LHCN-M2 (cell line): ENCODE results near the gene AFF1. TPM values are rescaled to one million over a fixed set of nuclear protein-coding genes. Genes with fewer than 3 reads are reported as not detected.

Source experiments
- DNase-seq: peaks from one replicate; pipeline ENCODE4 v3.0.0-alpha.2; 2012; ENCODE audit warnings: low read depth
- total RNA-seq: library from RNA; depleted of rRNA; stranded (reverse); fragments of >200 nt; gene quantifications from 2 replicates; pipeline ENCODE4 v1.2.3, GENCODE V29; 2014

Gene AFF1
- total RNA-seq, 1 experiment from 2014 or later: 7.1 TPM

DNA sequence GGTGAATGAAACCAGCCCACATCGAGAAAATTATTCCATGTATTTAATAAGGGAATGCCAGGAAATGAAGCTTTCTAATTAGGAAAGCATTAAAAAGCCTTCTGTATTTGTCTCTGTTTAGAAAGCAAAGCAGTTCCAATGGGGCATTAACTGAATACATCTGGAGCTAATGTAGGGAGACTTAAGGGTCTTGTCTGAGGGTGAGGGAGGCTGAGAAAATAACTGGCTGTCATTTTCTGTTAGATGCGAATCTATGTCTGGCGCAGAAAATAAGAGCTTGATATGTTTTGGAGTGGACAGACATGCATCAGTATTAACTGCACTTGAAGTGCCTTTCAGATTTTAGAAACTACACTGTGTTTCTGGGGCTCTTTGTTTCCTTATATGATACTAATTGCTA is 174.3 kb downstream of the AFF1 start:
- DNase-seq: no peak

DNA sequence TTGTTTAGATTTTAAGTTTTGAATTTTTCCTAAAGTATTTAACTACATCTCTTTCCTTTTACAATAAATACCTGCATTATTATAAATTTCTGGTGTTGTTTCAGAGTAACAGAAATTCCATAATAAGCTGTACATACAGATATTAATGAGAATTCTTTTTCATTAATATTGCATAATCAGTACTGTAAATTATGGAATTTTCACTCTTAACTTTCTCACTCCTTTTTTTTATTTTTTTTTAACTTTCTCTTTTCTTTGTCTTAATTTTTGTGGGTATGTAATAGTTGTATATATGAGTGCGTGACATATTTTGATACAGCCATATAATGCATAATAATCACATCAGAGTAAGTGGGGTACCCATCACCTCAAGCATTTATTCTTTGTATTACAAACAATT is 175.1 kb downstream of the AFF1 start:
- DNase-seq: no peak

DNA sequence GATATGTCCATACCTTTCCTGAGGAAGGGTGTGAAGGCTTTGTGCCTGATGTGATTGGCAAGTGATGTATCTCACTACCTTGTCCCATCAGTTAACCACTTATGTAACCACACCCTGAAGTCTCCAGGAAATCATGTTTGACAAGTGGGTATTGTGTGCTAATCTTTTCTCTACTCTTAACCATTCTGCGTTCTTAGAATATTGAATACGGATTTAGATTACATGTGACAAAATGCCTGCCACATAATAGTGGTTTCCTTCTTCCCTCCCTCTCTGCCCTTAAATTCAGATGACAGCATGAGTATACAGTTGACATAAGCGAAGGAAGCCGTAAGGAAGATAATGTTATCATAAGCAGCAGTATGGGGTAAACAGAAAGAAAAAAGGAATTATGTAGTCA is 177.3 kb downstream of the AFF1 start:
- DNase-seq: no peak

GRCh38 chr4:87114245-87115062 is 179.6 kb downstream of the AFF1 start:
- DNase-seq: peak; percentile 4

DNA sequence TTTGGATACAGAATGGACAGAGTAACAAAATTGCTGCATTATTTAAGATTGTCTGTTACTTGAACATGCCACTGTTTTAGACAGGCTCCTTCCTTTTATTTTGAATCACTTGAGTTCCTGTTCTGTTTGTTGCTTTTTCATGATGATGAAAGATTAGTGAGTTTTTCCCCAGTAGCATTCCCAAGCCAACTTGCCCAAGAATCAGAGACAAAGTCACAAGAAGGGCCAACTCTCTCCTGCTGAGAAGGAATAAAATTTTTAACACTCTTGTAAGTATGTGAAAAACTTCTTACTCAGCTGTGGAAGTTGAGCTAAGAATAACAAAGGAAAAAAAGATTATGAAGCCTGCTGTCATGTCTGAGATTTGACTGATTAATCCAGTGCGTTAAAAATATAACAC is 181.4 kb downstream of the AFF1 start:
- no peak for DNase-seq

DNA sequence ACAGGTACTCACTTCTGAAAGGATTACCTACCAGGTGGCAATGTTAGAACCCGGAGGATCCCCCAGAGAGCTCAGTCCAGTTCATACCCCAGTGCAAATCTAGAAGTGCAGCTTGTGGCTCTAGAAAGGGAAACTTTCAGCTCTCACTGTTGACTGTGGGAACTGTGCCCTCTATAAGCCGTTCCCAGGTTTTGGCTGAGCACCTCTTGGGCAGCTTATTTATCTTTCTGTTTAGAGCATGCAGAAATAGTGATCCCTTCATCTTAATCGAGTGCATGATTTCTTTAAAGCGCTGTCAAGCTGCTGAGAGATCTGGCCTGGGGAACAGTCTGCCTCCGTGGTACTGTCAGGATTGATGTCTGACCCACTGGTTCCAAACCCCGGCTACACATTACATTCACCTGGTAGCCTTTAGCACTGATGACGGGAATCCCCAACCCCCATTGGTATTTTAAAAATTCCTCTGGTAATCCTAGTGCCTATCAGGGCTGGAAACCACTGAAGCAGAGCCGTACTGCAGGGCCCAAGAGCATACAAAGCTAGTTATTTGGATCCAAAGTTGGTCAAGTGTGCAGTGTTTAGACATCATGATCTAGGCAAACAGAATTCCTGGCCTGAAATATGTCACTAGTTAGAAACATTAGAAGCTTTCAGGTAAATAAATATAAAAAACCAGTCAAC is 182.4 kb downstream of the AFF1 start:
- DNase-seq: no peak

GRCh38 chr4:87117732-87118075 is 182.9 kb downstream of the AFF1 start:
- no peak for DNase-seq

GRCh38 chr4:87118421-87118820 is 183.6 kb downstream of the AFF1 start:
- no peak for DNase-seq

- DNase-seq: peak; percentile 54
These were observed 184.0 kb downstream of the AFF1 start for GRCh38 chr4:87118826-87119225.

DNA sequence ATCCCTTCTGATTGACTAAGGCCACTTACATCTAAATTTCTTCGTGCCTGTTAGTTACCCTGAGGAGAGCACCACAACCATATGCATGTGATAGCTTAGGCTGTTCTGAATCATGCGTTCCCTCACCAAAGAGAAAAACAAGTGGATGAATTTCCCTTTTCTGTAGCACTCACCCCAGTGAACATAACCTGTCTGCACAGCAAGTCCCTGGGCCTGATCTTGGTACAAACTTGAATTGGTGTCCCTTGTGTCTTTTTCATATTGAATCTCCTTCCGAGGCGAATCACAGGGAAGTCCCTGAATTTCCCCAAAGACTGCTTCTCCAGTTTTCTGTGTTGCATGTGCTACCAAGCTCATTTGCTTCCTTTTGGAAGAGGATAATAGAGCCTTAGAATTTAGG is 185.2 kb downstream of the AFF1 start:
- DNase-seq: no peak

DNA sequence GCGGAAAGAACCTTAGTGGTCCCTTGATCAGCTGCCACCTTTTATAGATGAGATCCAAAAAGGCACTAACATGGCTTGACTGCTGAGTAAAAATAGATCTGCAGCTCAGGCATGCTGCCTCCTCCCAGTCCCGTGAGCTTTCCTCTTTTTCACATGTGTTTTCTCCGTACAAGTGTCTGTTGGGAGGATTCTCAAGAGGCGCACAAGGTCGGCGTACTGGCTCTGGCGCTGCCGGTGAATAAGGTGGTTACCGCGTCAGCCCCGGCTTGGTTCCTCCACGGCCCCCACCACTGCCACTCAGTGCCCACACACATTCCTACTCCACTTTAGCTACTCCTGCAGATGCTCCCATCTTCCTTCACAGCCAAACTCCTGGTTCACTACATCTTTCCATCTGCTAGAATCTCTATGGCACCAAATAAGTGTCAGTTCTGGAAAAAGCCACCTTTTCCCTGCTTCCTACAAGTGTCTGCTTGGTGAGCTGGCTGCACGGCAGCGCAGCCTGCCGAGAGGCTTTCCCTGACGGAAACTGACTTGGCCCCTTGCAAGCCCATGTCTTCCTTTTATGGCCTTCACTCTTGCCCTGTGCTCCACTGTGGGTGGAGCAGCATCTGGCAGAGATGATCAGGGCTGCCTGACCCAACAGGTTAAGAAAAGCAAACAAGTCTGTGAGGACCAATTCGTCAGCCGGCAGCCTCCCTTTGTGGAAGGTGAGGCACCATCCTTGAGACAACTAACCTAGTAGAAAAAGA is 185.8 kb downstream of the AFF1 start:
- no peak for DNase-seq

DNA sequence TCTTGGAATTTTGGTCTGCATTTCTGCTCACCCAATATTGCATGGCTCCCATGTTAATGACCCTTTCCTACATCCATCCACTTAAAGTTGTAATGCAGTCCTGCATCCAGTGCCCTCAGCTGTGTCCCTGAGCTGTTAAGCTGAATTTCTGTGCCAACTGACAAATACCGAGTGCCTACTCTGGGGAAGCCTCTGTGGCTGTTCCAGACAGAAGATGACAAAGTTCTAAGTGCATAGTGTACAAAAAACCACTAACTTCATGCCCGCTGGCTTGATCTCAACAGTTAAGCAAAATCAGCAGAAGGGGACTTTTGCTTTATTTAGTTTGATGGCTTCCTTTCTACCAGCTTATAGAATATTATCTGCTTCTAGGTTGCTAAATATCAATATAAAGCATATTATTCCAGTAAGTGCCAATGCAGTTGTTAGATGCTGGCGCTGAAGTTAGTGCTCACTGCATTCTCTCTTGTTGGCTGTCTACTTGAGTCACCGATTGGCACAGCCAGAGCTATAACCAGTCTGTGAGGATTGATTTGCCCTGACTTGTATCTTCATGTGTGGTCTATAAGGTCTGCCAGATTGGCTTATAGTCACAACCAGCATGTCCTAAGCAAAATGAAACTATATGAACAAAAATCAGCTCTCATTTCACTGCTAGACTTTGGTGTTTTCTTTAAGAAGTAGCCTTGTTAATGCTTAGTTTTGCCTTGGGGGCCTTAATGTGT is 186.7 kb downstream of the AFF1 start:
- DNase-seq: no peak

DNA sequence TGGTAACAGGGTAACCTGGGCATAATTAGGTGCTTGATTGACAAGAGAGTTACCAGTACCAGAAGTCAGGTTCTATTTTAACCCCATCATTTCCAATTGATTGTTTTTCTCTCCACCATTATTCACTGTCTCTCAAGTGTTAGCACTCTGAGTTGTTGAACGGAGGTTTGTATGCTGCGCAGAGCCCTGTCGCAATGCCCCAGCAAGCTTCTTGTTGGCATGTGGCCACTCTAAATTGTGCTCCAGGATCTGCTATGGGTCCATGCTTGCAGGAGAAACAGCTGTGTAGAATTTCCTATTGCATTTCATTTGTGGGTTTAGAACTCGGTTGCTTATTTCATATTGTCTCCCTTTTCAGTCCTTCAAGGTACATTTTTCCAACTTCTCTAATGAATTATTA is 187.4 kb downstream of the AFF1 start:
- DNase-seq: no peak

GRCh38 chr4:87126056-87126455 is 191.2 kb downstream of the AFF1 start:
- DNase-seq: no peak

- DNase-seq: no peak
These were observed 193.3 kb downstream of the AFF1 start for GRCh38 chr4:87128006-87128705.

DNA sequence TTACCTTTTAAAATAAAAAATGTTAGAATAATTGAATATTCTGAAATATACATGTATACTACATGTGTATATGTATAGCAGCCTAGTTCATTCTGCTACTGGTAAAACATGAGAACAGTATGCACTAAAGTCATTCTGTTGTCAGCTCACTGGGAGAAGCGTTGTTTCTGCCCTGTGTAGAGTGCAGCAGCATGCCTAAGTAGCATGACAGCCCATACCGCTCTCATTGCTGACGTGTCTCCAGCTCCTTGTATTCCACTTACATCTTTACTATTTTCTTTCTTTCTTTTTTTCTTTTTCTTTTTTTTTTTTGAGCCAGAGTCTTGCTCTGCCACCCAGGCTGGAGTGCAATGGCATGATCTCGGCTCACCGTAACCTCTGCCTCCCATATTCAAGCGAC is 194.9 kb downstream of the AFF1 start:
- DNase-seq: no peak

DNA sequence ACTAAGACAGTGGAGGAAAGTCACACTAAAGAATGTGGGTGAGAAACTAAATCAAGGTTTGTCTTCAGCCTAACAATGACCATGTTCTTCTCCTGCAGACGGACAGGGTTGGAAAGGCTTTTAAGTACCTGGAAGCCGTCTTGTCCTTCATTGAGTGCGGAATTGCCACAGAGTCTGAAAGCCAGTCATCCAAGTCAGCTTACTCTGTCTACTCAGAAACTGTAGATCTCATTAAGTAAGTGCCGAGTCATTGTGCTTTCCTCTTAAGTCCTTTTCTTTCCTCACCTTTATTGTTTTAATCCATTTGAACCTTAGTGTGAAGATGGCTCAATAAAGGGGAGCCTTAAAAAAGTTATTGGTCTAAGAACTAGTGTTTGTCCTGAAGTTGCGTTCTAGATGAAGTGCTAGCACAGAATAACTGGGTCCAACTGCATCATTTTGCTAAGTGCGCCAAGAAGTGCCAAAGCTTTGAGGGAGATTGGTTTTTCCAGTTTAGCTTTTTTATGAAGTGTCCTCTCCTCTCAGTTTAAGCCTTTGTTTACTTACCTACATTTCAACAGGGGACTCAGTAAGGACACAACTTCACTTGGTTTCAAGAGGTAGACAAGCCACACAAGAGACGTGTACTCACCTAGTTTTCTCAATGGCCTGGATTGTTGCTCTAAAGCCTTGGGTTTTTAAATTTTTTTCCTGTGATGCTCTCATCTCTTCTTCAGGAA is 196.3 kb downstream of the AFF1 start:
- DNase-seq: no peak

GRCh38 chr4:87132035-87132434 is 197.2 kb downstream of the AFF1 start:
- no peak for DNase-seq

- DNase-seq: no peak
These were observed 198.4 kb downstream of the AFF1 start for GRCh38 chr4:87133183-87133582.

- DNase-seq: no peak
These were observed 199.3 kb downstream of the AFF1 start for GRCh38 chr4:87134122-87134521.

DNA sequence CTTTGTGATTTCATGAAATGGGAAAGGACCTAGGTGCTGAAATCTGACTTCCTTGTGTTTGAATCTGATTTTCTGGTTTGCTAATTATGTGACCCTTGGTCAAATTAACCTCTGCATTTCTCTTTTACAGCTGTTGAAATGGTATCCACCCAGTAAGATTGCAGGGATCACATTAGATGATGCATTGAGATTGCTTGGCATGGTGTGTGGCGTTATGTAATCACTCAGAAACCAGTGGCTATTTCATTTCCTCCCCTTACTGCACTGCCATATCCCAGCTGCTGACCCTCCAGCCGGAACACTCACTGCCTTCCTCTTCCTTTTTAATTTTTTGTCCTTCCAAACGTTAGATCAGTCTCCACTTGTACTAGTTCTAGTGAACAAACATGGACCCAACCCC is 206.6 kb downstream of the AFF1 start:
- DNase-seq: no peak
